ENCODE measurements around the gene LAMA3. TPM values are rescaled to one million over a fixed set of nuclear protein-coding genes. Genes with fewer than 3 reads are reported as not detected.

The LAMA3 gene
- total and polyA plus RNA-seq, 8 donors: 2.1 to 13.9 (median 5.1) TPM

DNA sequence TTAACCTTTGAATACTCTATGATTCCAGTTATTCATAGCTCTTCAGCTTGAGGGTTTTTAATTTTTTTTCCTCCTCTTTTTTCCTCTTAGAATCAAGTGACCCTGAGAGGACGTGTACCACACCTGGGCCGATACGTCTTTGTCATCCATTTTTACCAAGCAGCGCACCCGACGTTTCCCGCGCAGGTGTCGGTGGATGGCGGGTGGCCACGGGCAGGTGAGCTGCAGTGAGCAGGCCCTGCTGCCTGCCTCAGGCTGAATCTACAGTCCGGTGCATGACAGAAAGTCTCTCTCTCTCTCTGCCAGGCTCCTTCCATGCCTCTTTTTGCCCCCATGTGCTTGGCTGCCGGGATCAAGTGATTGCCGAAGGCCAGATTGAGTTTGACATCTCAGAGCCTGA lies 153.1 kb downstream of the LAMA3 start:
- 93 to 95% methylated on average over 14 of the region's 14 CpGs for WGBS, 2 donors
- TF ChIP-seq CTCF (IDR thresholded peaks at IDR 0.05): no peak
- no peak overlapping the region for H3K4me3 ChIP-seq
- no peak for DNase-seq
- intact Hi-C loops (cut with DNase I): no loop called here
- no peak for ATAC-seq
- no peaks in the 10 kb centered on the region for H3K9me3 ChIP-seq
- H3K27me3 ChIP-seq: no peaks in the 10 kb centered on the region
- no peaks in the 10 kb centered on the region for H3K36me3 ChIP-seq
- H3K27ac ChIP-seq: no peak overlapping the region
- no peaks in the 10 kb centered on the region for H3K4me1 ChIP-seq
- no peak for FAIRE-seq

GRCh38 chr18:23844991-23845680 lies 155.9 kb downstream of the LAMA3 start:
- Histone ChIP-seq H3K27ac (no peak overlapping the region), H3K4me3 (no peak overlapping the region), H3K36me3 (no peaks in the 10 kb centered on the region), H3K9me3 (no peaks in the 10 kb centered on the region), H3K4me1 (no peaks in the 10 kb centered on the region), H3K27me3 (no peaks in the 10 kb centered on the region)
- WGBS, 2 donors: 67 to 71% methylated on average over 9 of the region's 9 CpGs
- FAIRE-seq (no peak), DNase-seq (no peak), ATAC-seq (peak in 3 of 4 donors; percentile 11 to 62 (median 58))
- TF ChIP-seq CTCF (IDR thresholded peaks at IDR 0.05): no peak
- intact Hi-C loops (cut with DNase I): no loop called here

DNA sequence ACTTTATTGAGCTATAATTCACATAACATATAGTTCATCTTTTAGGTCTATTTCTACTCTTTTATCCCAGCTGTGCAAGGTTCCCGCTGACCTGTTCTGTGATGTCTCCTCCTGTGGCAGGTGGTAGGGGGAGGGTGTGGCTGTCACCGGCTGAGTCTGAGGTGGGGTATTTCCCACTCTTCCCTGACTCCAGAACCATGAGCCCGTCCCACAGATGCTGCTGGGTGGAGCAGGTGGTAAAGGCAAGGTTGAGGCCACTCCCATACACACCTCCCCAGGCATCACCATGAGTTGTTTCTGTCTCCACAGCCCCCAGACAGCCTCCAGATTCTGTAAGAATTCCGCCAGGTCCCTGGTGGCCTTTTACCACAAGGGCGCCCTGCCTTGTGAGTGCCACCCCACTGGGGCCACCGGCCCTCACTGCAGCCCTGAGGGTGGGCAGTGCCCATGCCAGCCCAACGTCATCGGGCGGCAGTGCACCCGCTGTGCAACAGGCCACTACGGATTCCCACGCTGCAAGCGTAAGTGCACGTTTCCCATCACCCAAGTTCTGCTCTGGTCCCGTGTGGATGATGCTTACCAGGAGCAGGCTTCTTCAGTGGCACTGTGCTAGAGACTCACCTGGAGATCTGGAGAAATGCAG lies 156.9 kb downstream of the LAMA3 start:
- H3K4me3 ChIP-seq: no peak overlapping the region
- no peaks in the 10 kb centered on the region for H3K4me1 ChIP-seq
- 93 to 95% methylated on average over 15 of the region's 15 CpGs for WGBS, 2 donors
- FAIRE-seq: no peak
- intact Hi-C loops (cut with DNase I): no loop called here
- ATAC-seq: no peak
- no peaks in the 10 kb centered on the region for H3K27me3 ChIP-seq
- no peak overlapping the region for H3K27ac ChIP-seq
- H3K9me3 ChIP-seq: no peaks in the 10 kb centered on the region
- DNase-seq: no peak
- no peaks in the 10 kb centered on the region for H3K36me3 ChIP-seq
- no peak for TF ChIP-seq CTCF (IDR thresholded peaks at IDR 0.05)

DNA sequence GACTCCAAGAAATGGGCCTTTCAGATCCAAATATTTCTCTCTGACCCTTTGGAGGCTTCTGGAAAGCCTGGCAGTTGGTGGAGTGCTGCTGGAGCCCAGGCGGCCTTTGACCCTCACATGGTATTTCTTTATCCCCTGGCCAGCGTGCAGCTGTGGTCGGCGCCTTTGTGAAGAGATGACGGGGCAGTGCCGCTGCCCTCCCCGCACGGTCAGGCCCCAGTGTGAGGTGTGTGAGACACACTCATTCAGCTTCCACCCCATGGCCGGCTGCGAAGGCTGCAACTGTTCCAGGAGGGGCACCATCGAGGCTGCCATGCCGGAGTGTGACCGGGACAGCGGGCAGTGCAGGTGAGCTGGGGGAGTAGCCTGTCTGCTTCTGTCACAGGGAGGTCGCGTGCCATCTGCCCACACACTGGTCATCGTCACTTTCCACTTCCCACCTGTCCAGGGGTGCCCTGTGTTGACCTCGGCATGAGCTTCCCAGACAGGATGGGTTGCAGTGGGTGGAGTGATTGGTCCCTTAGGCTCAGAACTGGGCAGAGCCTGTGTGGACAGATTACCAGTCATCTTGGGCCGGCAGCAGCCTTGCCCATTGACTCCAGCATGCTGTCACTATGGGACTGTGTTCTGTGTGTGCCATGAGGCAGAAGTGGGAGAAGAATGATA lies 158.2 kb downstream of the LAMA3 start:
- ATAC-seq (no peak), DNase-seq (peak in 1 of 6 donors; percentile 70), FAIRE-seq (no peak)
- Histone ChIP-seq H3K9me3 (no peaks in the 10 kb centered on the region), H3K4me1 (no peaks in the 10 kb centered on the region), H3K27ac (no peak overlapping the region), H3K4me3 (no peak overlapping the region), H3K27me3 (no peaks in the 10 kb centered on the region), H3K36me3 (no peaks in the 10 kb centered on the region)
- WGBS, 2 donors: 93 to 95% methylated on average over 19 of the region's 19 CpGs
- intact Hi-C loops (cut with DNase I): no loop called here
- TF ChIP-seq CTCF (IDR thresholded peaks at IDR 0.05): no peak

- 47 to 53% methylated on average over 1 of the region's 1 CpG for WGBS, 2 donors
- TF ChIP-seq CTCF (IDR thresholded peaks at IDR 0.05): no peak
- no peaks in the 10 kb centered on the region for H3K27me3 ChIP-seq
- no peak for FAIRE-seq
- H3K36me3 ChIP-seq: no peaks in the 10 kb centered on the region
- no peaks in the 10 kb centered on the region for H3K4me1 ChIP-seq
- no peak overlapping the region for H3K27ac ChIP-seq
- H3K4me3 ChIP-seq: no peak overlapping the region
- no peak for DNase-seq
- no peaks in the 10 kb centered on the region for H3K9me3 ChIP-seq
- no peak for ATAC-seq
- intact Hi-C loops (cut with DNase I): no loop called here
These were observed 159.9 kb downstream of the LAMA3 start for GRCh38 chr18:23849141-23849540.
